HCT116 (cell line): Measurements from ENCODE around the gene CAP2. TPM values are rescaled to one million over a fixed set of nuclear protein-coding genes. Genes with fewer than 3 reads are reported as not detected.

Source experiments
- ATAC-seq: fragments of 200-7000 bp; cut with Tn5 transposase; 2 replicates; pipeline ENCODE4 v1.9.1; 2020; ENCODE audit warnings: mild to moderate bottlenecking, moderate library complexity
- BruUV-seq: library from RNA; stranded (reverse); fragments of 400-500 nt; replicated peaks from 2 replicates; lab custom pipeline; 2021; lab: Mats Ljungman, UMichigan
- CTCF ChIA-PET: fragments of 300-600 bp; sonication (Branson Sonifier 250); formaldehyde crosslinking; loops from one replicate; lab custom pipeline; 2021; ENCODE audit warnings: antibody characterized with exemption; lab: Charles Lee
- POLR2A ChIA-PET: fragments of 300-600, 350-600 bp; sonication (Branson Sonifier 250); formaldehyde crosslinking; loops from one replicate; lab custom pipeline; 2021; ENCODE audit warnings: antibody characterized with exemption; lab: Charles Lee
- RAD21 ChIA-PET, 2 experiments: fragments of 300-600 bp; sonication (Branson Sonifier 250); formaldehyde crosslinking; loops; one replicate each; lab custom pipeline; 2023; ENCODE audit warnings: low total read pairs in 2 of 2; ENCODE audit not compliant: uncharacterized antibody in 2 of 2, unreplicated experiment in 2 of 2, low non-redundant PET in 1 of 2; lab: Charles Lee
- DNase-seq: peaks from one replicate; pipeline ENCODE4 v3.0.0-alpha.2; 2010; ENCODE audit warnings: low read depth, low spot score
- H2AFZ ChIP-seq: fragments of 200-600 bp; shearing (Covaris generic), sonication (generic); 2 replicates; pipeline ENCODE4 v1.6.1; 2017; ENCODE audit warnings: low read depth, mixed run types, mixed read lengths, antibody characterized with exemption, low read length; ENCODE audit not compliant: poor library complexity, severe bottlenecking
- H3K27ac ChIP-seq: 2 replicates; pipeline ENCODE4 v1.5.1; 2012; ENCODE audit warnings: low read depth, low read length
- H3K27me3 ChIP-seq: fragments of 200-600 bp; sonication (generic); 2 replicates; pipeline ENCODE4 v1.6.1; 2016; ENCODE audit warnings: mixed run types, low read length, mixed read lengths; ENCODE audit not compliant: insufficient read depth
- H3K36me3 ChIP-seq, 2 experiments: fragments of 200-500 bp in 1 of 2; fragments of 200-600 bp in 1 of 2; sonication (Bioruptor generic) in 1 of 2; sonication (generic) in 1 of 2; 2 replicates each; pipeline versions ENCODE4 v1.5.1 to v1.6.1; 2014 to 2016; ENCODE audit warnings: low read length in 2 of 2, inconsistent platforms in 1 of 2, mixed read lengths in 1 of 2, mixed run types in 1 of 2; ENCODE audit not compliant: insufficient read depth in 2 of 2, control insufficient read depth in 1 of 2
- H3K4me1 ChIP-seq, 2 experiments: fragments of 200-600 bp in 1 of 2; sonication (generic) in 1 of 2; 2 replicates each; pipeline versions ENCODE4 v1.5.1 to v1.6.1; 2012 to 2017; ENCODE audit warnings: low read length in 2 of 2, inconsistent platforms in 1 of 2, mild to moderate bottlenecking in 1 of 2, mixed read lengths in 1 of 2, mixed run types in 1 of 2, moderate library complexity in 1 of 2; ENCODE audit not compliant: insufficient read depth in 2 of 2, control insufficient read depth in 1 of 2
- H3K4me2 ChIP-seq: fragments of 200-600 bp; sonication (generic); 2 replicates; pipeline ENCODE4 v1.6.1; 2017; ENCODE audit warnings: mixed run types, low read length, mixed read lengths
- H3K4me3 ChIP-seq, 2 experiments: fragments of 200-600 bp in 1 of 2; sonication (generic) in 1 of 2; replicated peaks in 1 of 2; 2 replicates each; pipeline ENCODE4 v1.5.1; 2011 to 2016; ENCODE audit warnings: low read length in 2 of 2, control low read depth in 1 of 2, low read depth in 1 of 2, mild to moderate bottlenecking in 1 of 2, mixed read lengths in 1 of 2, mixed run types in 1 of 2
- H3K79me2 ChIP-seq: fragments of 200-600 bp; sonication (generic); 2 replicates; pipeline ENCODE4 v1.6.1; 2017; ENCODE audit warnings: mild to moderate bottlenecking, mixed run types, low read length, moderate library complexity, mixed read lengths; ENCODE audit not compliant: insufficient read depth
- H3K9ac ChIP-seq: fragments of 200-600 bp; sonication (generic); 2 replicates; pipeline ENCODE4 v1.6.1; 2016; ENCODE audit warnings: low read length, mixed read lengths
- H3K9me2 ChIP-seq: fragments of 200-600 bp; sonication (generic), shearing (Covaris generic); 2 replicates; pipeline ENCODE4 v1.6.1; 2017; ENCODE audit warnings: mixed run types, mild to moderate bottlenecking, moderate library complexity; ENCODE audit not compliant: insufficient read depth
- H3K9me3 ChIP-seq, 2 experiments: fragments of 200-500 bp in 1 of 2; fragments of 200-600 bp in 1 of 2; sonication (Bioruptor generic) in 1 of 2; sonication (generic) in 1 of 2; 2 replicates each; pipeline ENCODE4 v1.6.1; 2014 to 2017; ENCODE audit warnings: low read length in 2 of 2, mixed read lengths in 2 of 2, inconsistent platforms in 1 of 2, low read depth in 1 of 2, mild to moderate bottlenecking in 1 of 2, mixed run types in 1 of 2, moderate library complexity in 1 of 2; ENCODE audit not compliant: control insufficient read depth in 1 of 2, insufficient read depth in 1 of 2
- H4K20me1 ChIP-seq: fragments of 200-600 bp; sonication (generic), shearing (Covaris generic); 2 replicates; pipeline ENCODE4 v1.6.1; 2017; ENCODE audit warnings: mixed run types, mild to moderate bottlenecking, moderate library complexity; ENCODE audit not compliant: insufficient read depth
- CBX3 ChIP-seq: IDR thresholded peaks from 2 replicates; pipeline ENCODE4 v1.6.1; 2012; ENCODE audit warnings: low read depth
- EGR1 ChIP-seq: IDR thresholded peaks from 2 replicates; pipeline ENCODE4 v1.6.1; 2012; ENCODE audit warnings: low read depth
- ELF1 ChIP-seq: IDR thresholded peaks from 2 replicates; pipeline ENCODE4 v1.6.1; 2012; ENCODE audit warnings: low read depth, borderline replicate concordance
- MAX ChIP-seq: IDR thresholded peaks from 2 replicates; pipeline ENCODE4 v1.6.1; 2012
- POLR2AphosphoS5 ChIP-seq: IDR thresholded peaks from 2 replicates; pipeline ENCODE4 v1.6.1; 2011; ENCODE audit warnings: mild to moderate bottlenecking, low read depth, low read length, moderate library complexity
- SP1 ChIP-seq: IDR thresholded peaks from 2 replicates; pipeline ENCODE4 v1.6.1; 2012; ENCODE audit warnings: low read depth
- SRF ChIP-seq: IDR thresholded peaks from 2 replicates; pipeline ENCODE4 v1.6.1; 2012; ENCODE audit warnings: low read depth
- TCF7L2 ChIP-seq: IDR thresholded peaks from 2 replicates; pipeline ENCODE4 v1.7.0; 2011; ENCODE audit warnings: borderline replicate concordance, inconsistent platforms; ENCODE audit not compliant: insufficient read depth, insufficient read length; ENCODE audit errors: extremely low read depth
- YY1 ChIP-seq: IDR thresholded peaks from 2 replicates; pipeline ENCODE4 v1.6.1; 2011; ENCODE audit warnings: low read length, low read depth, moderate library complexity, mild to moderate bottlenecking; ENCODE audit not compliant: insufficient replicate concordance; ENCODE audit errors: extremely low read depth
- ZFX ChIP-seq: fragments of 450-650 bp; IDR thresholded peaks from 2 replicates; pipeline ENCODE4 v1.6.1; 2017
- ZNF274 ChIP-seq: fragments of 200-500 bp; sonication (Bioruptor generic); IDR thresholded peaks from 2 replicates; pipeline ENCODE4 v1.6.1; 2014; ENCODE audit warnings: mild to moderate bottlenecking, low read depth, low read length, inconsistent platforms
- intact Hi-C: fragments of 100-400 bp; cut with micrococcal nuclease; formaldehyde crosslinking; loops from 2 replicates; pipeline ENCODE4 v1.10.0; 2022
- total RNA-seq: library from RNA; stranded (reverse); gene quantifications from one replicate; pipeline ENCODE4 v1.2.1, GENCODE V29; 2021; ENCODE audit not compliant: unreplicated experiment
- TF ChIP-seq, protein P1 (sequence below): IDR thresholded peaks from 2 replicates; pipeline ENCODE4 v1.6.1; 2012
- TF ChIP-seq, protein P2 (sequence below), 3 experiments: fragments of 200-600 bp in 1 of 3; sonication (generic) in 1 of 3; IDR thresholded peaks in 2 of 3; conservative IDR thresholded peaks in 1 of 3; 2 replicates each; pipeline ENCODE4 v1.5.1; 2012 to 2017; ENCODE audit warnings: low read depth in 2 of 3, low read length in 2 of 3, antibody characterized with exemption in 1 of 3, borderline replicate concordance in 1 of 3, control low read depth in 1 of 3, mild to moderate bottlenecking in 1 of 3, mixed read lengths in 1 of 3, mixed run types in 1 of 3, moderate library complexity in 1 of 3; ENCODE audit not compliant: insufficient read depth in 1 of 3
- TF ChIP-seq, protein P3 (sequence below): IDR thresholded peaks from 2 replicates; pipeline ENCODE4 v1.6.1; 2012; ENCODE audit warnings: low read depth

Gene CAP2
- total RNA-seq, 1 experiment from 2014 or later, result 3.8 TPM

GRCh38 chr6:17525637-17526036 lies 132.2 kb downstream of the CAP2 start:
- Histone ChIP-seq H3K9me2 (no peaks in the 10 kb centered on the region), H3K27me3 (no peaks in the 10 kb centered on the region), H3K9ac (no peak overlapping the region), H2AFZ (no peak overlapping the region), H3K9me3 (no peaks in the 10 kb centered on the region), H3K4me1 (no peaks in the 10 kb centered on the region), H4K20me1 (no peaks in the 10 kb centered on the region), H3K79me2 (no peaks in the 10 kb centered on the region)
- no TSS peak for BruUV-seq
- intact Hi-C loops, result no loop called here
- DNase-seq, result no peak
- CTCF ChIA-PET, result no interaction called here
- RAD21 ChIA-PET, result no interaction called here
- POLR2A ChIA-PET, result no interaction called here
- TF ChIP-seq SRF (no peak), ELF1 (no peak), MAX (no peak), EGR1 (no peak), ZNF274 (no peak), POLR2AphosphoS5 (no peak), YY1 (no peak), TCF7L2 (no peak), SP1 (no peak), ZFX (no peak), CBX3 (no peak)
- TF ChIP-seq, protein P1, sequence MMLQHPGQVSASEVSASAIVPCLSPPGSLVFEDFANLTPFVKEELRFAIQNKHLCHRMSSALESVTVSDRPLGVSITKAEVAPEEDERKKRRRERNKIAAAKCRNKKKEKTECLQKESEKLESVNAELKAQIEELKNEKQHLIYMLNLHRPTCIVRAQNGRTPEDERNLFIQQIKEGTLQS, result no peak
- TF ChIP-seq, protein P2, sequence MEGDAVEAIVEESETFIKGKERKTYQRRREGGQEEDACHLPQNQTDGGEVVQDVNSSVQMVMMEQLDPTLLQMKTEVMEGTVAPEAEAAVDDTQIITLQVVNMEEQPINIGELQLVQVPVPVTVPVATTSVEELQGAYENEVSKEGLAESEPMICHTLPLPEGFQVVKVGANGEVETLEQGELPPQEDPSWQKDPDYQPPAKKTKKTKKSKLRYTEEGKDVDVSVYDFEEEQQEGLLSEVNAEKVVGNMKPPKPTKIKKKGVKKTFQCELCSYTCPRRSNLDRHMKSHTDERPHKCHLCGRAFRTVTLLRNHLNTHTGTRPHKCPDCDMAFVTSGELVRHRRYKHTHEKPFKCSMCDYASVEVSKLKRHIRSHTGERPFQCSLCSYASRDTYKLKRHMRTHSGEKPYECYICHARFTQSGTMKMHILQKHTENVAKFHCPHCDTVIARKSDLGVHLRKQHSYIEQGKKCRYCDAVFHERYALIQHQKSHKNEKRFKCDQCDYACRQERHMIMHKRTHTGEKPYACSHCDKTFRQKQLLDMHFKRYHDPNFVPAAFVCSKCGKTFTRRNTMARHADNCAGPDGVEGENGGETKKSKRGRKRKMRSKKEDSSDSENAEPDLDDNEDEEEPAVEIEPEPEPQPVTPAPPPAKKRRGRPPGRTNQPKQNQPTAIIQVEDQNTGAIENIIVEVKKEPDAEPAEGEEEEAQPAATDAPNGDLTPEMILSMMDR (IDR thresholded peaks at IDR 0.05 in 2 of 3, conservative IDR thresholded peaks at IDR 0.05 in 1 of 3; ENCODE audit: borderline replicate concordance in 1 of 3, insufficient read depth in 1 of 3, low read depth in 2 of 3, low read length in 2 of 3), result no peak
- TF ChIP-seq, protein P3, sequence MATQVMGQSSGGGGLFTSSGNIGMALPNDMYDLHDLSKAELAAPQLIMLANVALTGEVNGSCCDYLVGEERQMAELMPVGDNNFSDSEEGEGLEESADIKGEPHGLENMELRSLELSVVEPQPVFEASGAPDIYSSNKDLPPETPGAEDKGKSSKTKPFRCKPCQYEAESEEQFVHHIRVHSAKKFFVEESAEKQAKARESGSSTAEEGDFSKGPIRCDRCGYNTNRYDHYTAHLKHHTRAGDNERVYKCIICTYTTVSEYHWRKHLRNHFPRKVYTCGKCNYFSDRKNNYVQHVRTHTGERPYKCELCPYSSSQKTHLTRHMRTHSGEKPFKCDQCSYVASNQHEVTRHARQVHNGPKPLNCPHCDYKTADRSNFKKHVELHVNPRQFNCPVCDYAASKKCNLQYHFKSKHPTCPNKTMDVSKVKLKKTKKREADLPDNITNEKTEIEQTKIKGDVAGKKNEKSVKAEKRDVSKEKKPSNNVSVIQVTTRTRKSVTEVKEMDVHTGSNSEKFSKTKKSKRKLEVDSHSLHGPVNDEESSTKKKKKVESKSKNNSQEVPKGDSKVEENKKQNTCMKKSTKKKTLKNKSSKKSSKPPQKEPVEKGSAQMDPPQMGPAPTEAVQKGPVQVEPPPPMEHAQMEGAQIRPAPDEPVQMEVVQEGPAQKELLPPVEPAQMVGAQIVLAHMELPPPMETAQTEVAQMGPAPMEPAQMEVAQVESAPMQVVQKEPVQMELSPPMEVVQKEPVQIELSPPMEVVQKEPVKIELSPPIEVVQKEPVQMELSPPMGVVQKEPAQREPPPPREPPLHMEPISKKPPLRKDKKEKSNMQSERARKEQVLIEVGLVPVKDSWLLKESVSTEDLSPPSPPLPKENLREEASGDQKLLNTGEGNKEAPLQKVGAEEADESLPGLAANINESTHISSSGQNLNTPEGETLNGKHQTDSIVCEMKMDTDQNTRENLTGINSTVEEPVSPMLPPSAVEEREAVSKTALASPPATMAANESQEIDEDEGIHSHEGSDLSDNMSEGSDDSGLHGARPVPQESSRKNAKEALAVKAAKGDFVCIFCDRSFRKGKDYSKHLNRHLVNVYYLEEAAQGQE, result no peak
- TF ChIP-seq, all 23 proteins: peak for 0
- no peaks in the 10 kb centered on the region for H3K36me3 ChIP-seq
- no peak overlapping the region for H3K4me2 ChIP-seq
- ATAC-seq, result no peak
- no peak overlapping the region for H3K27ac ChIP-seq
- H3K4me3 ChIP-seq, result no peak overlapping the region
